Measurements from ENCODE around the gene ITGA8.
A peak's percentile ranks its signal among the peaks of the same experiment; 100 is the strongest.

The ITGA8 gene

DNA sequence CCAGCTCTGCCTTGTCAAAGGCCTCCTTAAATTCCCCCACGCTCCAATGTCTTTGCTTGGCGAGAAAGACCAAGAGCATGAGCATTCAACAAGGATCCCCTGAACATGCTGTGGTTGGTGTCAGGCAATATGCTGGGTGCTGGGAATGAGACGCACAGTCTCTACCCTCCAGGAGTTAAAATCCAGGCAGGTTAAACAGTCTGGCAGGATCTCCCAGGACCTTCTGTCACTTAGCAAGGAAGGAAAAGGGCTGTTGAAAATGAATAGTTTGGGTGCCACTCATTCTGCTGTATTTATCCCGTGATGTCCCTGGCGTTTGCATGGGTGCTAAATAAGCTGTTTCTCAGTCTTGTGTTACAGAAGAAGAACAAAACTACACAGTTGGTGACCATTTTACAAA, 21.9 kb upstream of the ITGA8 start:
- Histone ChIP-seq H3K4me1 (peaks cover 0 to 37% (median 8%) of the 10 kb centered on the region in 4 donors), H3K9me3 (no peaks in the 10 kb centered on the region), H3K36me3 (no peaks in the 10 kb centered on the region), H3K4me3 (no peak overlapping the region), H3K27ac (no peak overlapping the region), H3K27me3 (no peaks in the 10 kb centered on the region)
- TF ChIP-seq, protein P1, sequence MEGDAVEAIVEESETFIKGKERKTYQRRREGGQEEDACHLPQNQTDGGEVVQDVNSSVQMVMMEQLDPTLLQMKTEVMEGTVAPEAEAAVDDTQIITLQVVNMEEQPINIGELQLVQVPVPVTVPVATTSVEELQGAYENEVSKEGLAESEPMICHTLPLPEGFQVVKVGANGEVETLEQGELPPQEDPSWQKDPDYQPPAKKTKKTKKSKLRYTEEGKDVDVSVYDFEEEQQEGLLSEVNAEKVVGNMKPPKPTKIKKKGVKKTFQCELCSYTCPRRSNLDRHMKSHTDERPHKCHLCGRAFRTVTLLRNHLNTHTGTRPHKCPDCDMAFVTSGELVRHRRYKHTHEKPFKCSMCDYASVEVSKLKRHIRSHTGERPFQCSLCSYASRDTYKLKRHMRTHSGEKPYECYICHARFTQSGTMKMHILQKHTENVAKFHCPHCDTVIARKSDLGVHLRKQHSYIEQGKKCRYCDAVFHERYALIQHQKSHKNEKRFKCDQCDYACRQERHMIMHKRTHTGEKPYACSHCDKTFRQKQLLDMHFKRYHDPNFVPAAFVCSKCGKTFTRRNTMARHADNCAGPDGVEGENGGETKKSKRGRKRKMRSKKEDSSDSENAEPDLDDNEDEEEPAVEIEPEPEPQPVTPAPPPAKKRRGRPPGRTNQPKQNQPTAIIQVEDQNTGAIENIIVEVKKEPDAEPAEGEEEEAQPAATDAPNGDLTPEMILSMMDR (IDR thresholded peaks at IDR 0.05): no peak
- intact Hi-C loops (cut with DNase I; ENCODE audit: low total_unique reads): loop anchor here (10.0 kb wide), 1 partner anchor 317 kb away; no protein-coding TSS in a partner anchor
- DNase-seq: no peak

DNA sequence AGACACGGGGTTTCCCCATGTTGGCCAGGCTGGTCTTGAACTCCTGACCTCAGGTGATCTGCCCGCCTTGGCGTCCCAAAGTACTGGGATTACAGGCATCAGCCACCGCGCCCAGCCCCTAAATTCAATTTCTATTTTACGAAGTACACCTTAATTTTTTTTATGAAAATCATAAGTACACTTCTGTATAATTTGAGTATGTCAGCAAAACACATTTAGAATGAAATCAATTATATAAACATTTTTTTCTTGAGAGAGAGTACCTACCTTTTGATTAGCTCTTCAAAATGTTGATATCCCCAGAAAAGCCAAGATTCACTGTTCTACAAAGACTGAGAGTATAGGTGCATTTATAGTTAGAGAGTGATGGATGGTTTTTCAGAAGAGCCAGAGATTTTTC, 20.5 kb upstream of the ITGA8 start:
- Histone ChIP-seq H3K36me3 (no peaks in the 10 kb centered on the region), H3K4me3 (no peak overlapping the region), H3K9me3 (no peaks in the 10 kb centered on the region), H3K4me1 (peaks cover 0 to 35% (median 11%) of the 10 kb centered on the region in 4 donors), H3K27me3 (no peaks in the 10 kb centered on the region), H3K27ac (no peak overlapping the region)
- DNase-seq: no peak
- intact Hi-C loops (cut with DNase I; ENCODE audit: low total_unique reads): loop anchor here (10.0 kb wide), 1 partner anchor 315 kb away; no protein-coding TSS in a partner anchor
- TF ChIP-seq, protein P1 (IDR thresholded peaks at IDR 0.05): no peak

DNA sequence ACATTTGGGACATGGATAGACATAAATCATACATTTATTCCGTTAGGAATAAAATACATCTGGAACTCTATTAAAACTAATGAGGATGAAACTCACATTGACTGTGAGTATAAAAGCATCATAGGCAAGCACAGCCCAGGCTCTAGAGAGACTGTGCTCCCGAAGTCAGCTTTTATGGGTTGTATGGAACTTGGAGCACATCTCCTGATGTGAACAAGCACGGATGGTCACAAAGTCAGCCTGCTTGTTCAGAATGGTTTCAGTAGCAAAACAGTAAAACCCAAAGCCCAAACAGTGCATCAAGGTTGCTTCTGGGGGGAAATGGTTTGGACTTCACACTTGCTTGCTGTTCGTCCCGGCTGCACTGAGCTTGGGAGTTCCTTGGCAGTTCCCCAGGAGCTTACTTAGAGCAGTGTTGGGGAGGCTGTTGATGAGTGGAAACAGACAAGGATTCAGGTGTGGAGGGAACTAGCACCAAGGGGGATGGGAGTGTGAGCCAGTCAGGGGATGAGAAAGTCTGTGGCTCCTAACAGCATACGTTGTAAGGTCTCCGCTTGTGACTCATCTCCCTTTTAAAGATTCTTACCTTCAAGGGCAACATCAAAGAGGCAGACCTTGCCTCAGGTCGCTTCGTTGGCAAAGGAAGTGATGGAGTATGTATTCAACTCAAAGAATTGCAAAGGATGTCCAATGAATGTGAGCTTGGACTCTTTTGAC, 19.7 kb upstream of the ITGA8 start:
- H3K27me3 ChIP-seq: no peaks in the 10 kb centered on the region
- TF ChIP-seq, protein P1 (IDR thresholded peaks at IDR 0.05): no peak
- intact Hi-C loops (cut with DNase I; ENCODE audit: low total_unique reads): no loop called here
- no peaks in the 10 kb centered on the region for H3K9me3 ChIP-seq
- no peaks in the 10 kb centered on the region for H3K36me3 ChIP-seq
- H3K4me1 ChIP-seq: peaks cover 0 to 34% (median 11%) of the 10 kb centered on the region in 4 donors
- H3K27ac ChIP-seq: peak overlapping the region in 1 of 2 donors; percentile 58
- no peak for DNase-seq
- H3K4me3 ChIP-seq: no peak overlapping the region

DNA sequence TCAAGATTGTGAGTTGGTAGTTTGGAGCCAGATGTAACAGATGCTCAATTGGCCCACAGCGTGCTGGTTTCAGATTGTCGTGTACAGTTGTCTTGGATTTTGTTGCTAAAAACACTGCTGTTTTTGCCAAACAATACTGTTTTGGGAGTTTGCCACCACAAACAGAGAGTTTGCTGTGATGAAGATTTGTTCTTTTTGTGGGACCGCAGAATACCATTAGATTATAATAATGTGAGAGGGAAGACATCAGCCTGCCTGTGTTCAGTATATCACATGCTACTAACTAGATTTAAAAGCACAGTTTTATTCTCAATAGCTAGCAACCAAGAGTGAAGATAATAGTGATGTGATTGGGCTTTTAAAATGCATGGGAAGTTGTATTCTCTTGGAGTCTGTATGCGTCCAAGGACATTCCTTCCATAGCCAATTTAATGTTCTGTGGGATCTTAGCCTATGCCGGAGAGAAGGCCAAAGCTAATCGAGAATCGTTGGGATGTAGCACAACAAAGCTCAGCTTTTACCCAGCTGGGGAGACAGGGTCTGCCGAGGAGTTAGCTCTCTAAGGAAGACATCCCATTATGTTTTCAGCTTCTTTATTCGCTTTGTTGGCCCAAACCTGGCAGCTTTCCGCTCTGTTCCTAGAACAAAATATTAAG, 18.7 kb upstream of the ITGA8 start:
- TF ChIP-seq, protein P1 (IDR thresholded peaks at IDR 0.05): no peak
- intact Hi-C loops (cut with DNase I; ENCODE audit: low total_unique reads): no loop called here
- DNase-seq: no peak
- Histone ChIP-seq H3K4me3 (no peak overlapping the region), H3K9me3 (no peaks in the 10 kb centered on the region), H3K4me1 (peaks cover 0 to 34% (median 11%) of the 10 kb centered on the region in 4 donors), H3K36me3 (no peaks in the 10 kb centered on the region), H3K27me3 (no peaks in the 10 kb centered on the region), H3K27ac (peak overlapping the region; percentile 58 to 64)

DNA sequence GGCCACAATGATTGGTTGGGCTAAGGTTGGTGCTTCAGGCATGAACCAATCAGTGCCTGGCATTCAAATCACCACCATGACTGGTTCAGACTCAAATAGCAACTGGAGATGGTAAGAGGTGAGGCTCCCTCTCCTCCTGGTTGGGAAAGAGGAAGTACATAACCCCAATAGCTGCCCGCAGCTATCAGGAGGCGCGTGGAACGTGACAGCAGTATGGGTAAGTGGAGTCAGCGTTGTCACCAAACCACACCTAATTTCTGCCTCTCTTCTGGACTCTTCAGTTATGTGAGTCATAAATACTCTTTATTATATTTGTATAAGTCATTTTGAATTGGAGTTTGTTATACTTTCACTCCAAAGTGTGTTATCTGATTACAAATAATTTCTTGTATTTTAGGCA, 17.9 kb upstream of the ITGA8 start:
- intact Hi-C loops (cut with DNase I; ENCODE audit: low total_unique reads): no loop called here
- TF ChIP-seq, protein P1 (IDR thresholded peaks at IDR 0.05): no peak
- Histone ChIP-seq H3K27ac (peak overlapping the region; percentile 58 to 64), H3K36me3 (no peaks in the 10 kb centered on the region), H3K27me3 (no peaks in the 10 kb centered on the region), H3K4me3 (no peak overlapping the region), H3K9me3 (no peaks in the 10 kb centered on the region), H3K4me1 (peaks cover 0 to 34% (median 11%) of the 10 kb centered on the region in 4 donors)
- no peak for DNase-seq
